AG04450 (cell line): ENCODE results near the gene APBB2. TPM values are rescaled to one million over a fixed set of nuclear protein-coding genes. Genes with fewer than 3 reads are reported as not detected.

Experiments
- CTCF ChIA-PET: fragments of 300-600, 350-600 bp; formaldehyde crosslinking; extraction: SDS; loops from one replicate; lab custom pipeline; 2022; ENCODE audit warnings: antibody characterized with exemption, inconsistent platforms; lab: Charles Lee
- POLR2A ChIA-PET: fragments of 350-600 bp; formaldehyde crosslinking; extraction: SDS; loops from one replicate; lab custom pipeline; 2021; ENCODE audit warnings: antibody characterized with exemption, inconsistent platforms; lab: Yijun Ruan, JAX
- DNase-seq: peaks from one replicate; pipeline ENCODE4 v3.0.0-alpha.2; 2011; ENCODE audit warnings: low read depth, low spot score
- H3K27ac ChIP-seq: one replicate; pipeline ENCODE4 v1.5.1; 2012; ENCODE audit warnings: low read depth, low read length, control low read depth
- H3K27me3 ChIP-seq: one replicate; pipeline ENCODE4 v1.6.0; 2012; ENCODE audit warnings: low read length; ENCODE audit not compliant: control insufficient read depth, insufficient read depth
- H3K4me3 ChIP-seq: 2 replicates; pipeline ENCODE4 v1.5.1; 2011; ENCODE audit warnings: mild to moderate bottlenecking, low read depth, low read length, control low read depth
- H3K9me3 ChIP-seq: 2 replicates; pipeline ENCODE4 v1.5.1; 2012; ENCODE audit warnings: low read length; ENCODE audit not compliant: control insufficient read depth, insufficient read depth
- CTCF ChIP-seq: IDR thresholded peaks from 2 replicates; pipeline ENCODE4 v1.5.1; 2011; ENCODE audit warnings: low read depth, low read length, control low read depth, inconsistent platforms
- polyA plus RNA-seq: library from polyadenylated mRNA; depleted of rRNA; stranded (reverse); fragments of >200 nt; gene quantifications from 2 replicates; pipeline ENCODE4 v1.2.3, GENCODE V29; 2011

Gene APBB2
- polyA plus RNA-seq, 1 experiment, result 52.7 TPM

DNA sequence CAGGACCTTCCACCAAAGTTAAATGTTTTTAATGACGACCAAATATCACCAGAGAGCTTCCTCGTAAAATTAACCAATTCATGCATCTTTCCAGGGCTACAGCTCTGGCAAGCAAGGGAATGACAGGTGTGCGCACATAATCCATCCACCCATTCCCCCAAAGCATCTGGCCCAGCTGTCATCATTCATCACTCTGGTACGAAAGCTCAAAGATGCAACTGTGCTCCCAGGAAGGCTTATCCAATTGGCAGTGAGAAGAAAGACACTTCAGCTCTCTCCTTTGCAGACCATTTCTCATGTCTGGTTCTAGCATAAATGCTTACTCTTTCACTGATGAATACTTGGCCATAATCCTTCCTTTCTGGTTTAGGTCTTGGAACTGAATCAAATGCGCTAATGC, 325.4 kb downstream of the APBB2 start:
- TF ChIP-seq CTCF, result no peak
- no peak for DNase-seq
- CTCF ChIA-PET, result interaction anchor here (0.7 to 2.8 kb wide), 6 partner anchors 8 to 563 kb away, joined by 3 to 45 read pairs (median 4); no protein-coding TSS in a partner anchor
- POLR2A ChIA-PET, result interaction anchor here (1.8 kb wide), 1 partner anchor 368 kb away, joined by 8 read pairs; the partner anchor contains the start of gene UCHL1
- H3K27me3 ChIP-seq, result no peaks in the 10 kb centered on the region
- no peaks in the 10 kb centered on the region for H3K9me3 ChIP-seq
- H3K27ac ChIP-seq, result no peak overlapping the region
- no peak overlapping the region for H3K4me3 ChIP-seq

DNA sequence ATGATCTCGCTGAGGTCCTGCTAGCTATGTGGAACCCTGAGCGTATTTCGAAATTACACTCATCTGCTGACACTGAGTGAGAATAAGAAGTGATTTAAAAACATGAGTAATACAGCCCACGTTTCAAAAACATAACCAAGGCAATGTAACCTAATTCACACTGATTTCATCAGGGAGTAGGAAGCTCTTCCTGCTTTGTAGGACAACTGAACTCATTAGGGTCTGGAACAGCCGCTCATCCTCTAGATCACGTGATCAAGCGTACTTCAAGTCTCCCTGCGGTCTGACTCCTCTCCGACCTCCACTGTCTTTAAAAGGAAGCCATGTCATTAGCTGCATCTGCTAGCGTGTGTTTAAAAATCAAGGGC, 326.6 kb downstream of the APBB2 start:
- ChIA-PET POLR2A (interaction anchor here (1.8 kb wide), 1 partner anchor 369 kb away, joined by 8 read pairs; the partner anchor contains the start of gene UCHL1), CTCF (interaction anchor here (0.6 to 2.8 kb wide), 4 partner anchors 10 to 47 kb away, joined by 3 to 45 read pairs (median 9); no protein-coding TSS in a partner anchor)
- peak overlapping the region; percentile 72 for H3K27ac ChIP-seq
- H3K4me3 ChIP-seq, result no peak overlapping the region
- H3K9me3 ChIP-seq, result no peaks in the 10 kb centered on the region
- H3K27me3 ChIP-seq, result no peaks in the 10 kb centered on the region
- no peak for TF ChIP-seq CTCF
- peak; percentile 61 for DNase-seq

- Histone ChIP-seq H3K9me3 (no peaks in the 10 kb centered on the region), H3K4me3 (no peak overlapping the region), H3K27ac (peak overlapping the region; percentile 72), H3K27me3 (no peaks in the 10 kb centered on the region)
- DNase-seq, result no peak
- TF ChIP-seq CTCF, result no peak
- ChIA-PET CTCF (interaction anchor here (2.7 to 2.8 kb wide), 2 partner anchors 10 to 21 kb away, joined by 12 to 45 read pairs; no protein-coding TSS in a partner anchor), POLR2A (no interaction called here)
Observed at GRCh38 chr4:40886931-40887763, 327.2 kb downstream of the APBB2 start.

GRCh38 chr4:40881851-40882250, 332.5 kb downstream of the APBB2 start:
- H3K4me3 ChIP-seq, result no peak overlapping the region
- H3K27ac ChIP-seq, result no peak overlapping the region
- DNase-seq, result no peak
- ChIA-PET POLR2A (no interaction called here), CTCF (interaction anchor here (0.8 to 3.0 kb wide), 2 partner anchors 13 to 16 kb away, joined by 3 to 8 read pairs; no protein-coding TSS in a partner anchor)
- peaks cover 2% of the 10 kb centered on the region for H3K27me3 ChIP-seq
- no peak for TF ChIP-seq CTCF
- no peaks in the 10 kb centered on the region for H3K9me3 ChIP-seq

DNA sequence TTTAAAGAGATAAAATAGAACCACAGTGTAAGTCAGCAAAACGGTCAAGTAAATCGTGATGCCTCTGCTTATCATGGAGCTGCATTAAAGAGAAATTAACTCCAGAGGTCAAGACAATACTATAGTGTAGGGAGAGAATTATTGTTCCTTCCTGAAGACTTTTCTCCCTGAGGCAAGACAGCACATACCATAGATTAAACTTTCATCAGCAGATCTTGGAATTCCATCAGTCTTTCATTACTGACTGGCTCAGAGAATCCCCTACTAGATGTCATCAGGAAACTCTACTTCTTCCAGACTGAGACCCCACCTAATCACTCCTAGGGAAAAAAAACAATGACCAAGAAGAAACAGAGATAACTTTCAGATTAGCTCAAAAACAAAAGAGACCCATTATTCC, 333.2 kb downstream of the APBB2 start:
- Histone ChIP-seq H3K9me3 (no peaks in the 10 kb centered on the region), H3K4me3 (no peak overlapping the region), H3K27me3 (peaks cover 2% of the 10 kb centered on the region), H3K27ac (no peak overlapping the region)
- POLR2A ChIA-PET, result no interaction called here
- CTCF ChIA-PET, result interaction anchor here (0.8 to 3.0 kb wide), 2 partner anchors 14 to 16 kb away, joined by 3 to 8 read pairs; no protein-coding TSS in a partner anchor
- TF ChIP-seq CTCF, result no peak
- DNase-seq, result no peak
